ENCODE results near the gene SERPINB11.
"Not testable (repeated sequence)": the region's sequence is repeated elsewhere in the genome, so short reads cannot be mapped to it uniquely, and the experiment has no call there.

The SERPINB11 gene, protein sequence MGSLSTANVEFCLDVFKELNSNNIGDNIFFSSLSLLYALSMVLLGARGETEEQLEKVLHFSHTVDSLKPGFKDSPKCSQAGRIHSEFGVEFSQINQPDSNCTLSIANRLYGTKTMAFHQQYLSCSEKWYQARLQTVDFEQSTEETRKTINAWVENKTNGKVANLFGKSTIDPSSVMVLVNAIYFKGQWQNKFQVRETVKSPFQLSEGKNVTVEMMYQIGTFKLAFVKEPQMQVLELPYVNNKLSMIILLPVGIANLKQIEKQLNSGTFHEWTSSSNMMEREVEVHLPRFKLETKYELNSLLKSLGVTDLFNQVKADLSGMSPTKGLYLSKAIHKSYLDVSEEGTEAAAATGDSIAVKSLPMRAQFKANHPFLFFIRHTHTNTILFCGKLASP

GRCh38 chr18:63702660-63703059 lies at the start of gene SERPINB11:
Gene SERPINB11, plus strand, starts transcription at chr18:63702960. Its CDS starts 7,234 bp downstream, at chr18:63710194.
- no peak within 1 kb of the TSS for H3K27ac ChIP-seq (ENCODE audit: low read depth, low read length)
- no peaks in the 10 kb centered on the region for H3K27me3 ChIP-seq (ENCODE audit: control insufficient read depth, insufficient read depth, low read length)
- H3K9ac ChIP-seq (ENCODE audit: low read length) = no peak within 1 kb of the TSS
- no peaks in the 10 kb centered on the region for H3K9me3 ChIP-seq (ENCODE audit: control insufficient read depth, insufficient read depth, low read depth, low read length)
- H3K4me1 ChIP-seq (ENCODE audit: control insufficient read depth, insufficient read depth, low read length) = no peaks in the 10 kb centered on the region
- no peak within 1 kb of the TSS for H3K4me3 ChIP-seq (ENCODE audit: low read depth, low read length)
- H3K36me3 ChIP-seq (ENCODE audit: control insufficient read depth, insufficient read depth, low read length) = no peaks in the 10 kb centered on the region

DNA sequence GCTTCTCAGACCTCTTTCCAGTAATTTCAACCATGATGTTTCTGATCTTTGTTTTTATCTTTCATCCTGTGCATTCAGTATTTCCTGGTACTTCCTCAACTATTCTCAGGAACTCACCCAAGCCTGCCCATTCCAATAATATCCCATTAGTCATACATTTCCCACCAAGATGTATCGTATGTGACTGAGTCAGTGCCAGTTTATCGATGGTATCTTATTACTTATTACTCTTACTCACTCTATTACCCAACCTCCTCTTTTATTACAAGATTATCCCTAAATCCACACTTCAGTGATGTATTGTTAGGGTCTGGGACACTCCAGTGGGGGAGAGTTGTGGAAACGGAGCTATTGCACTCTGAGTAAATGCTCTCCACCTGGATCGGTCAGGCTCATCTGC lies 43.8 kb upstream of the SERPINB11 start:
- H3K27me3 ChIP-seq (ENCODE audit: control insufficient read depth, insufficient read depth, low read length); H3K27ac ChIP-seq (ENCODE audit: low read depth, low read length); H3K4me1 ChIP-seq (ENCODE audit: control insufficient read depth, insufficient read depth, low read length); H3K9ac ChIP-seq (ENCODE audit: low read length); H3K4me3 ChIP-seq (ENCODE audit: low read depth, low read length); H3K36me3 ChIP-seq (ENCODE audit: control insufficient read depth, insufficient read depth, low read length); H3K9me3 ChIP-seq (ENCODE audit: control insufficient read depth, insufficient read depth, low read depth, low read length): not testable (repeated sequence)

GRCh38 chr18:63661750-63662149 lies 41.0 kb upstream of the SERPINB11 start, which contains the start of gene SERPINB3:
Gene SERPINB3, minus strand, starts transcription at chr18:63661893. Its CDS starts 677 bp downstream, at chr18:63661216.
- not testable (repeated sequence) for H3K27me3 ChIP-seq (ENCODE audit: control insufficient read depth, insufficient read depth, low read length); H3K4me3 ChIP-seq (ENCODE audit: low read depth, low read length); H3K4me1 ChIP-seq (ENCODE audit: control insufficient read depth, insufficient read depth, low read length); H3K27ac ChIP-seq (ENCODE audit: low read depth, low read length); H3K36me3 ChIP-seq (ENCODE audit: control insufficient read depth, insufficient read depth, low read length); H3K9ac ChIP-seq (ENCODE audit: low read length)
- H3K9me3 ChIP-seq (ENCODE audit: control insufficient read depth, insufficient read depth, low read depth, low read length) = peaks cover 11% of the 10 kb centered on the region; the same call in 1 of the 2 replicates

DNA sequence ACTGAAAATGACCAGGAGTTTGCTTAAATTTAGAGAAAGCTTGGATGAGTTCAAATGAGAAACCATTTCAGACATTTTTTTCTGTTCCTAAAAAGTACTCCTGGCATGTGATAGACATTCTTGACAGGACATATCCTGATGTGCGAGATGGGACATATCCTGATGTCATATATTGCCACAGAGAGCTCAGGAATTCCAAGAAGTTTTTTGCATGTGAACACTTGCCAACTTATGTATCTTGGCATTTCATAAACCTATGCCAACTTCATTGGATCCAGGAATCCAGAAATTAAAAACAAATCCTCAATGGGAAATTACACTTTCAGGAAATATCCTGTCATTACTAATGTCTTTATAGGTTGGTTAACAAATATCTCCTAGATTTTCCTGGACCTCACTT lies 38.2 kb upstream of the SERPINB11 start:
- Histone ChIP-seq H3K4me3 (ENCODE audit: low read depth, low read length) (no peak overlapping the region), H3K36me3 (ENCODE audit: control insufficient read depth, insufficient read depth, low read length) (no peaks in the 10 kb centered on the region), H3K9me3 (ENCODE audit: control insufficient read depth, insufficient read depth, low read depth, low read length) (peaks cover 15% of the 10 kb centered on the region), H3K9ac (ENCODE audit: low read length) (no peak overlapping the region), H3K27me3 (ENCODE audit: control insufficient read depth, insufficient read depth, low read length) (no peaks in the 10 kb centered on the region), H3K27ac (ENCODE audit: low read depth, low read length) (no peak overlapping the region), H3K4me1 (ENCODE audit: control insufficient read depth, insufficient read depth, low read length) (no peaks in the 10 kb centered on the region)

DNA sequence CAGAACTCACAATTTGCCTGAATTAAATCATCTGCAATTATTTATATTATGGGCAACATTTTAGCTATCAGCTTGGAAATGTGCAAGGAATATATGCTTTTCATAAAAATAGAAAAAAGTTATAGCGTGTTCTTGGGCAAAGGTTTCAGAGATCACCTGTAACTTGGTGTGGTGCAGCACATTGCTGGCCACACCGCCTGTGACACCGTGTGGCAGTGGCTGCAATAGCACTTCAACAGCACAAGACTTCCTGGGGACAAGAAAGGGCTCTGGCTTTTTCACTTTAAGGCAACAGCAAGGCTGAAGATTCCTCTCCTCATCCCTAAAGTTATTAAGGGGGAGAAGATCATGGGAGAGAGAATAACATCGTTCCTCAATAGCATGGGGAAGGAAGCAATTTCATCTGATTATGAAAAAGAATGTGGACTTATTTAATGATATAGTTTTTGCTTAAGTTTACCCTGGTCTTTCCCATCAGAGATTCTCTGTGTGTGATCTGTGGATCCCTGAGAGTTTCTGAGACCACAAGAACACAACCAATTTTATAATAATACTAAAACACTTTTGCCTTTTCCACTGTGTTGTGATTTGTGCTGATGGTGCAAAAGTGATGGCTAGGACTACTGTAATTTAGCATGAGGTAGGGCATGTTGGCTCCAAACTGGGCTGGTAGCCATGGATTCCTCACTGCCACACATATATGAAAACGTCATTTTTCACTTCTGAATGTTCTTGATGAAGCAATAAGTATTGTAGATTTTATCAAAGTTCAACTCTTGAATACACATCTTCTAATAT lies 26.0 kb upstream of the SERPINB11 start:
- Histone ChIP-seq H3K9ac (ENCODE audit: low read length) (no peak overlapping the region), H3K9me3 (ENCODE audit: control insufficient read depth, insufficient read depth, low read depth, low read length) (no peaks in the 10 kb centered on the region), H3K4me3 (ENCODE audit: low read depth, low read length) (no peak overlapping the region), H3K36me3 (ENCODE audit: control insufficient read depth, insufficient read depth, low read length) (no peaks in the 10 kb centered on the region), H3K4me1 (ENCODE audit: control insufficient read depth, insufficient read depth, low read length) (no peaks in the 10 kb centered on the region), H3K27me3 (ENCODE audit: control insufficient read depth, insufficient read depth, low read length) (no peaks in the 10 kb centered on the region), H3K27ac (ENCODE audit: low read depth, low read length) (no peak overlapping the region)

- H3K4me3 ChIP-seq (ENCODE audit: low read depth, low read length) = no peak overlapping the region
- H3K27me3 ChIP-seq (ENCODE audit: control insufficient read depth, insufficient read depth, low read length) = no peaks in the 10 kb centered on the region
- H3K27ac ChIP-seq (ENCODE audit: low read depth, low read length) = no peak overlapping the region
- H3K4me1 ChIP-seq (ENCODE audit: control insufficient read depth, insufficient read depth, low read length) = no peaks in the 10 kb centered on the region
- H3K9me3 ChIP-seq (ENCODE audit: control insufficient read depth, insufficient read depth, low read depth, low read length) = no peaks in the 10 kb centered on the region
- no peaks in the 10 kb centered on the region for H3K36me3 ChIP-seq (ENCODE audit: control insufficient read depth, insufficient read depth, low read length)
- no peak overlapping the region for H3K9ac ChIP-seq (ENCODE audit: low read length)
Measured at GRCh38 chr18:63677500-63678225, 25.1 kb upstream of the SERPINB11 start.

DNA sequence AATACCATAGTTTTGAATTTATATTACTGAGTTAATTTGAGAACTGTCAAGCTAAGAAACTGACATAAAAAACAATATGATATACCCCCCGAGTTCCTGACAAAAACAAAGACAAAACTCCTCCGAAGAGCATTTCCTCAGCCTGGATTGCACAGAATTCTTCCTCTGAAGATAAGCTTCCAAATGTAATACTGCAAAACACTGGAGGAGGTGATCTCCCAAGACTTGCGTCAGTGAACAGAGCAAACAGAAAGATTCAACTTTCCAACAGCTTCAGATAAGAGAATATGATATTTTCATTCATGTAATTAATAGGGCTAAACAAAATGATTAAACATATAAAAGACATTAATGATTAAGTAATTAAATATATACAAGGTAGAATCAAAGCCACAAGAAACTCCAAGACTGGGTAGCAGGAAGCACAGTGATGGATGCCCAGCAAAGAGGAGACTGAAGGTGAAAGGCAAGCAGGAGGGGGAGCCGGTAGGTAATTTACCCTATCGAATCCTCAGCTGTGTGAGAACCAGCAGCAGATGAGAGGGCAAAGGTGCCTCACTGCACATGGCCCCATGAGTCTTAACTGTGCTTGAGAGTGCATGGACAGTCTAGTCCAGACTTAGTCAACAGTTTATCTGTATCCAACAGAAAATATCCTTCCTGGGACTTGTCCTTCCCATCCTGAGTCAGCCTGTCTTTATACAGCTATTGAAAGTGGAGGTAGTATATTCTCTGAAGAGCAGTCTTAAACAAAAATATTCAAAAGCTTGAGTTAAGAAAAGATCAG lies 22.7 kb upstream of the SERPINB11 start:
- Histone ChIP-seq H3K4me1 (ENCODE audit: control insufficient read depth, insufficient read depth, low read length) (peaks cover 12% of the 10 kb centered on the region), H3K36me3 (ENCODE audit: control insufficient read depth, insufficient read depth, low read length) (no peaks in the 10 kb centered on the region), H3K4me3 (ENCODE audit: low read depth, low read length) (no peak overlapping the region), H3K9me3 (ENCODE audit: control insufficient read depth, insufficient read depth, low read depth, low read length) (no peaks in the 10 kb centered on the region), H3K9ac (ENCODE audit: low read length) (no peak overlapping the region), H3K27me3 (ENCODE audit: control insufficient read depth, insufficient read depth, low read length) (no peaks in the 10 kb centered on the region), H3K27ac (ENCODE audit: low read depth, low read length) (no peak overlapping the region)

GRCh38 chr18:63681449-63682340 lies 21.1 kb upstream of the SERPINB11 start:
- H3K4me3 ChIP-seq (ENCODE audit: low read depth, low read length) = no peak overlapping the region
- H3K36me3 ChIP-seq (ENCODE audit: control insufficient read depth, insufficient read depth, low read length) = no peaks in the 10 kb centered on the region
- H3K4me1 ChIP-seq (ENCODE audit: control insufficient read depth, insufficient read depth, low read length) = peaks cover 12% of the 10 kb centered on the region
- no peaks in the 10 kb centered on the region for H3K27me3 ChIP-seq (ENCODE audit: control insufficient read depth, insufficient read depth, low read length)
- no peak overlapping the region for H3K9ac ChIP-seq (ENCODE audit: low read length)
- H3K27ac ChIP-seq (ENCODE audit: low read depth, low read length) = no peak overlapping the region
- H3K9me3 ChIP-seq (ENCODE audit: control insufficient read depth, insufficient read depth, low read depth, low read length) = 0 out of 2 replicates have a peak, but pooled peaks cover 3% of the 10 kb centered on the region

DNA sequence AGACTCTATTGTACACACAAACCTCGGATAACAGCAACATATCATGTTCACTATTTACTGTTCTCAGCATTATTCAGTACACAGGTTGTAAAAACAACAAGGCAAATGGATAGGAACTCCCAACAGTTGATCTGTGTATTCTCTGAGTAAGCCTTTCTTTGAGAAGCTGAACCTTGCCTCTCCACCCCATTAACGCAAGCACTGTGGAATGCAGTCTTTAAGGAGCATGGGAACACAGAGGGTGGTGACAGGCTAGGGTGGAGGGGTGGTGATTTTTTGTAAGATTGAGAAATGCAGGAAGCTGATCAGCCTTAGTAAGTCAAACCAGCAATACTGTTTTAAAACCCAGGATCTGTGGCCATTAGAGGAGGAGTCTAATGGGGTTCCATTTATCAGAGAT lies 19.6 kb upstream of the SERPINB11 start:
- Histone ChIP-seq H3K4me1 (ENCODE audit: control insufficient read depth, insufficient read depth, low read length) (peaks cover 12% of the 10 kb centered on the region), H3K9ac (ENCODE audit: low read length) (no peak overlapping the region), H3K27me3 (ENCODE audit: control insufficient read depth, insufficient read depth, low read length) (no peaks in the 10 kb centered on the region), H3K9me3 (ENCODE audit: control insufficient read depth, insufficient read depth, low read depth, low read length) (peaks cover 7% of the 10 kb centered on the region; the same call in 1 of the 2 replicates), H3K4me3 (ENCODE audit: low read depth, low read length) (no peak overlapping the region), H3K27ac (ENCODE audit: low read depth, low read length) (no peak overlapping the region; the same call in 1 of the 2 replicates), H3K36me3 (ENCODE audit: control insufficient read depth, insufficient read depth, low read length) (no peaks in the 10 kb centered on the region)

Measured in HUES6 (cell line).